ENCODE measurements around the gene GCSH. TPM values are rescaled to one million over a fixed set of nuclear protein-coding genes. Genes with fewer than 3 reads are reported as not detected.

GCSH gene
- 10 to 100 TPM; 41.8 to 77.1 (median 52.4) TPM for total RNA-seq
- long read RNA-seq, transcript GCSH-201 (5 exons, 1,597 nt), result major isoform, 38 of 46 reads
- long read RNA-seq, partial matches to known transcripts, result 1 of 46 reads
- long read RNA-seq, other reads (novel, unspliced or antisense), result 0 of 46 reads

DNA sequence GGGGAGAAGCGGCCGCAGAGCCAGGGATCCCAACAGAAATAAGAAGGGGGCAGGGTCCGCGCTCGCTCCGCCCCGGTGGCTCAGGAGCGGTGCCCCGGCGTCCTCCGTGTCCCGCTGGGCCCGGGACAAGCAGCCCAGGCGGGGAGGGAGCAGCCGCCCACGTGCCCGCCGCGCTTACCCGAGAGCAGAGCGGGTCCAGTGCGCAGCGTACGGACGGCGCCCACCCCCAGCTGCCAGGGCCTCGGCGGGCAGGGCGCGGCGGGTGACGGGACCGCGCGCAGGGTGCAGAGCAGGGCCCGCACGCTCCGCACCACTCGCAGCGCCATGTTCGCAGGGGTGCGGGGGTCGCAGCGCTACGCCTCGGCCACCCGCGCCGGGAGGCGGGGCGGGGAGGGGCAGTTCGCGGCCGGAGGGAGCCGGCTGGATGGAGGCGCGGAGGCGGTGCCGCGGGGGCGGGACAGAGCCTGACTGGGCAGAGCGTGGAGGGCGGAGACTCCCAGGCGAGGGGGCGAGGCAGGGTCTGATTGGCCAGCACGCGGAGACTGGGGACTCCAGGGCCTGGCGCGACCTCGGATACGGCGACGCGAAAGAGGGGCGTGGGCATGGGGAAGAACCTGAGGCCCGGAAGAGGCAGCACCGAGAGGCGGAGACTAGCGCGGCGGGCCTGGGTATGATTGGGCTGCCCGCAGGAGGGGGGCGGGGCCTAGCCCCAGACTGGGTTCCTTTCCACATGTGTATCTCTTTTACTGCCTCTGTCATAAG is at the start of gene GCSH:
GCSH (minus strand) TSS at position 443 of the 762 bp plus-strand sequence; CDS start at position 326, 117 bp downstream.
- Histone ChIP-seq H3K27me3 (no peaks in the 10 kb centered on the region), H3K4me1 (peaks cover 0 to 15% (median 5%) of the 10 kb centered on the region in 4 donors), H3K9me3 (no peaks in the 10 kb centered on the region), H3K4me3 (peak within 1 kb of the TSS; percentile 87 to 94 (median 92)), H3K36me3 (no peaks in the 10 kb centered on the region), H3K27ac (peak within 1 kb of the TSS; percentile 36 to 86 (median 76))
- TF ChIP-seq POLR2A (IDR thresholded peaks at IDR 0.05), result peak; percentile 87
- TF ChIP-seq, protein P1, sequence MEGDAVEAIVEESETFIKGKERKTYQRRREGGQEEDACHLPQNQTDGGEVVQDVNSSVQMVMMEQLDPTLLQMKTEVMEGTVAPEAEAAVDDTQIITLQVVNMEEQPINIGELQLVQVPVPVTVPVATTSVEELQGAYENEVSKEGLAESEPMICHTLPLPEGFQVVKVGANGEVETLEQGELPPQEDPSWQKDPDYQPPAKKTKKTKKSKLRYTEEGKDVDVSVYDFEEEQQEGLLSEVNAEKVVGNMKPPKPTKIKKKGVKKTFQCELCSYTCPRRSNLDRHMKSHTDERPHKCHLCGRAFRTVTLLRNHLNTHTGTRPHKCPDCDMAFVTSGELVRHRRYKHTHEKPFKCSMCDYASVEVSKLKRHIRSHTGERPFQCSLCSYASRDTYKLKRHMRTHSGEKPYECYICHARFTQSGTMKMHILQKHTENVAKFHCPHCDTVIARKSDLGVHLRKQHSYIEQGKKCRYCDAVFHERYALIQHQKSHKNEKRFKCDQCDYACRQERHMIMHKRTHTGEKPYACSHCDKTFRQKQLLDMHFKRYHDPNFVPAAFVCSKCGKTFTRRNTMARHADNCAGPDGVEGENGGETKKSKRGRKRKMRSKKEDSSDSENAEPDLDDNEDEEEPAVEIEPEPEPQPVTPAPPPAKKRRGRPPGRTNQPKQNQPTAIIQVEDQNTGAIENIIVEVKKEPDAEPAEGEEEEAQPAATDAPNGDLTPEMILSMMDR (IDR thresholded peaks at IDR 0.05), result no peak
- ATAC-seq (peak; percentile 96 to 99 (median 97)), DNase-seq (peak; percentile 100)
- WGBS (ENCODE audit: insufficient coverage, low coverage, low lambda C conversion rate, missing lambda C conversion rate), result 0% methylated on average over 31 of the region's 83 CpGs
- intact Hi-C loops (cut with DNase I), result no loop called here

DNA sequence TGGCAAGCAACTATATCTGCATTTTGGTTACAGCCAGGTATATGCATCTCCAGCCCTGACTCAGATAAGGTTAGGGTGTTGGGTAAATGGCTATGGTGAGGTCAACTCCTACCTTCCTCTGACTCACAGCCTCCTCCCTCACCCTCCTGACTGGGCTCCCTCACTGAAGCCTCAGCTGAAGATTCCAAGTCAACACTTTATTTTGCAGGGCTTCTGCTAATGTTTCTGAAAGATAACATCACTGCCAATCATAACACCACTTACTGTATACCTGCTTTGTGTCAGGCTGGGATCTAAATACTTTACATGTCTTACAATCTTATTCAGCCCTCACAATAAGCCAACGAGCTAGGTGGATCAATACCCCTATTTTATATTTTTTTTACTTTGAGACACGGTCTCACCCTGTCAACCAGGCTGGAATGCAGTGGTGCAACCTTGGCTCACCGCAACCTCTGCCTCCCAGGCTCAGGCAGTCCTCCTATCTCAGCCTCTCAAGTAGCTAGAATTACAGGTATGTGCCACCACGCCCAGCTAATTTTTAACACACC is 47.8 kb upstream of the GCSH start:
- no peaks in the 10 kb centered on the region for H3K27me3 ChIP-seq
- H3K27ac ChIP-seq, result no peak overlapping the region
- WGBS (ENCODE audit: insufficient coverage, low coverage, low lambda C conversion rate, missing lambda C conversion rate), result 57% methylated on average over 4 of the region's 4 CpGs
- no peaks in the 10 kb centered on the region for H3K36me3 ChIP-seq
- no peak for DNase-seq
- ATAC-seq, result peak in 1 of 4 donors; percentile 42
- TF ChIP-seq, protein P1 (IDR thresholded peaks at IDR 0.05), result no peak
- no peak for TF ChIP-seq POLR2A (IDR thresholded peaks at IDR 0.05)
- H3K4me3 ChIP-seq, result no peak overlapping the region
- no peaks in the 10 kb centered on the region for H3K9me3 ChIP-seq
- intact Hi-C loops (cut with DNase I), result no loop called here
- H3K4me1 ChIP-seq, result no peaks in the 10 kb centered on the region

GRCh38 chr16:81142864-81143263 is 46.7 kb upstream of the GCSH start:
- TF ChIP-seq, protein P1 (IDR thresholded peaks at IDR 0.05), result no peak
- TF ChIP-seq POLR2A (IDR thresholded peaks at IDR 0.05), result no peak
- Histone ChIP-seq H3K4me1 (no peaks in the 10 kb centered on the region), H3K27ac (no peak overlapping the region), H3K27me3 (no peaks in the 10 kb centered on the region), H3K9me3 (no peaks in the 10 kb centered on the region), H3K4me3 (no peak overlapping the region), H3K36me3 (no peaks in the 10 kb centered on the region)
- intact Hi-C loops (cut with DNase I), result no loop called here
- no peak for DNase-seq
- 67% methylated on average over 11 of the region's 12 CpGs for WGBS (ENCODE audit: insufficient coverage, low coverage, low lambda C conversion rate, missing lambda C conversion rate)
- ATAC-seq, result no peak

GRCh38 chr16:81140930-81141780 is 45.0 kb upstream of the GCSH start:
- no peak overlapping the region for H3K27ac ChIP-seq
- H3K9me3 ChIP-seq, result no peaks in the 10 kb centered on the region
- H3K4me3 ChIP-seq, result no peak overlapping the region
- no peak for DNase-seq
- no peak for ATAC-seq
- TF ChIP-seq, protein P1 (IDR thresholded peaks at IDR 0.05), result no peak
- no peak for TF ChIP-seq POLR2A (IDR thresholded peaks at IDR 0.05)
- H3K27me3 ChIP-seq, result no peaks in the 10 kb centered on the region
- intact Hi-C loops (cut with DNase I), result no loop called here
- 77% methylated on average over 4 of the region's 21 CpGs for WGBS (ENCODE audit: insufficient coverage, low coverage, low lambda C conversion rate, missing lambda C conversion rate)
- peaks cover 0 to 7% (median 2%) of the 10 kb centered on the region in 4 donors for H3K4me1 ChIP-seq
- no peaks in the 10 kb centered on the region for H3K36me3 ChIP-seq
